WTC11 (cell line): ENCODE measurements around the gene ATF3. TPM values are rescaled to one million over a fixed set of nuclear protein-coding genes. Genes with fewer than 3 reads are reported as not detected.

ENCODE experiments used
- ATAC-seq: fragments of 200-7000 bp; cut with Tn5 transposase; 2 replicates; pipeline ENCODE4 v1.10.0; 2021; ENCODE audit warnings: mild to moderate bottlenecking, moderate library complexity
- CTCF ChIA-PET: fragments of 300-600 bp; sonication (Branson Sonifier 250); formaldehyde crosslinking; loops from one replicate; lab custom pipeline; 2021; ENCODE audit warnings: antibody characterized with exemption; lab: Charles Lee
- POLR2A ChIA-PET: fragments of 350-600 bp; sonication (Branson Sonifier 250); formaldehyde crosslinking; loops from one replicate; lab custom pipeline; 2021; ENCODE audit warnings: antibody characterized with exemption; lab: Charles Lee
- DNase-seq: peaks from one replicate; pipeline ENCODE4 v3.0.0; 2021; ENCODE audit warnings: low spot score
- H3K27ac Mint-ChIP-seq: 2 replicates; pipeline ENCODE4 v1.8.0; 2021; ENCODE audit warnings: mixed read lengths
- H3K27me3 Mint-ChIP-seq: 2 replicates; pipeline ENCODE4 v1.8.0; 2021; ENCODE audit warnings: low read depth, mild to moderate bottlenecking, moderate library complexity, mixed read lengths
- H3K36me3 Mint-ChIP-seq: 2 replicates; pipeline ENCODE4 v1.8.0; 2021; ENCODE audit warnings: mixed read lengths
- H3K4me1 Mint-ChIP-seq: 2 replicates; pipeline ENCODE4 v1.8.0; 2022; ENCODE audit warnings: mixed read lengths
- H3K4me3 Mint-ChIP-seq: 2 replicates; pipeline ENCODE4 v1.8.0; 2021; ENCODE audit warnings: mild to moderate bottlenecking, moderate library complexity, mixed read lengths
- H3K9me3 Mint-ChIP-seq: 2 replicates; pipeline ENCODE4 v1.8.0; 2021; ENCODE audit warnings: mixed read lengths
- CREM ChIP-seq: sonication (generic); formaldehyde crosslinking; IDR thresholded peaks from 2 replicates; pipeline ENCODE4 v1.8.1; 2022; ENCODE audit warnings: mild to moderate bottlenecking, missing genetic modification reagents, moderate library complexity
- FOXK1 ChIP-seq: sonication (generic); formaldehyde crosslinking; IDR thresholded peaks from 2 replicates; pipeline ENCODE4 v1.8.0; 2022; ENCODE audit warnings: mild to moderate bottlenecking, moderate library complexity, missing genetic modification reagents
- OVOL2 ChIP-seq: fragments of 250-450 bp; sonication (Bioruptor Pico); IDR thresholded peaks from 2 replicates; pipeline ENCODE4 v1.9.0; 2021; ENCODE audit warnings: mild to moderate bottlenecking, borderline replicate concordance
- ZBTB21 ChIP-seq: sonication (generic); formaldehyde crosslinking; IDR thresholded peaks from 2 replicates; pipeline ENCODE4 v1.8.1; 2023; ENCODE audit warnings: mild to moderate bottlenecking, missing genetic modification reagents, borderline replicate concordance
- total RNA-seq: library from RNA; stranded (reverse); gene quantifications from 3 replicates; pipeline ENCODE4 v1.2.3, GENCODE V29; 2021
- TF ChIP-seq, protein P1 (sequence below): sonication (generic); formaldehyde crosslinking; IDR thresholded peaks from 2 replicates; pipeline ENCODE4 v1.8.1; 2022; ENCODE audit warnings: low read depth, mild to moderate bottlenecking, moderate library complexity, missing genetic modification reagents, borderline replicate concordance
- TF ChIP-seq, protein P2 (sequence below): fragments of 250-450 bp; sonication (Bioruptor Pico); IDR thresholded peaks from 2 replicates; pipeline ENCODE4 v2.1.2; 2022; ENCODE audit warnings: mild to moderate bottlenecking, moderate library complexity
- TF ChIP-seq, protein P3 (sequence below): sonication (generic); formaldehyde crosslinking; IDR thresholded peaks from 2 replicates; pipeline ENCODE4 v1.8.0; 2022; ENCODE audit warnings: mild to moderate bottlenecking, missing genetic modification reagents
- TF ChIP-seq, protein P4 (sequence below): fragments of 200-600 bp; IDR thresholded peaks from 2 replicates; pipeline ENCODE4 v1.8.0; 2022; ENCODE audit warnings: antibody characterized with exemption
- TF ChIP-seq, protein P5 (sequence below): sonication (generic); formaldehyde crosslinking; IDR thresholded peaks from 2 replicates; pipeline ENCODE4 v1.8.1; 2023; ENCODE audit warnings: mild to moderate bottlenecking, missing genetic modification reagents, borderline replicate concordance
- TF ChIP-seq, protein P6 (sequence below): sonication (generic); formaldehyde crosslinking; IDR thresholded peaks from 2 replicates; pipeline ENCODE4 v1.8.1; 2023; ENCODE audit warnings: mild to moderate bottlenecking, missing genetic modification reagents
- TF ChIP-seq, protein P7 (sequence below): sonication (generic); formaldehyde crosslinking; IDR thresholded peaks from 2 replicates; pipeline ENCODE4 v1.8.0; 2022; ENCODE audit warnings: mild to moderate bottlenecking, missing genetic modification reagents
- TF ChIP-seq, protein P8 (sequence below): sonication (generic); formaldehyde crosslinking; IDR thresholded peaks from 2 replicates; pipeline ENCODE4 v1.8.1; 2023; ENCODE audit warnings: mild to moderate bottlenecking, missing genetic modification reagents, moderate library complexity

ATF3 gene
- total RNA-seq, 1 experiment from 2014 or later = 19.4 TPM

DNA sequence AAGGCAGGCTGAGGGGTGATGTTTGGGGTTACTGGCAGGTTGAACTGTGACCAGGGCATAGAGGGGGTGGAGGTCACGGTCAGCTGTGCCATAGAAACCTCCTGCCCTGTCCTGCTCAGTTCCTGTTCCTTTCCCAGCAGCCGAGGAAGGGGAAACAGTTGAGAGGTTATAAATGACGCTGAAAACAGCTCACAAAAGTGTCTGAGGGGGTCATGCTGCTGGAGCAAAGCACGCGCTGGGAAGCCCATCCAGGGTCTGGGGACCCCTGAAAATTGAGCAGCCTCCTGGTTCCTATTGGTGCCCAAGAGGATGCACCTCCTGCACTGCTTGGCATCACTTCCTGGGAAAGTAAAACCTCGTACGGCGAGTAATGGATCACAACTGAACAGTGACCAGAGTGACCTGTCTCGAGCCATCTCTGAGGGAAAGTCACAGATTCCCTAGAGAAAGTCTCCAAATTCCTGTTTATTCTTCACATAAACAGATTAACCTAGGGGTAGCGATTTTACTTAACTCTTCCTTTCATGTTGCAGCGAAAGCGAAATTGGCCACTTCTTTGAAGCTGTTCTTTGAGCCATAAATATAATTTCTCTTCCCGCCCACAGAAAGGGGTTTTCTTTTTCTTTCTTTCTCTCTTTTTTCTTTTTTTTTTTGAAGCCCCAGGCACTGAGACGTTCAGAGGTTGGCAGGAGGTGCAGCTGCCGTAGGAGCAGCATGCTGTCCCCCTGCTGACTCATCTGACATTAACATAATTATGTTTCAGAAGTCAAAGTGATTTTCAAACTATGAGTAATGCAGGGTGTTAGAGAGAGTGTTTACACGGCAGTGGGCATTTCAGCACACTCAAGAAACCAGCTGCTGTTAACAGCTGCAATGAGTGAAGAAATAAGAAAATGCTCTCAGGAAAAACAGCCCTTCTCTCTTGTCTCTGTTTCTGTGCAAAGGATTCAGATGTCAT, 41.8 kb upstream of the ATF3 start:
- H3K4me3 Mint-ChIP-seq = no peak overlapping the region
- peaks cover 14% of the 10 kb centered on the region for H3K4me1 Mint-ChIP-seq
- CTCF ChIA-PET = interaction anchor here (1.0 to 1.7 kb wide), 4 partner anchors 15 to 111 kb away, joined by 3 to 9 read pairs (median 4); no protein-coding TSS in a partner anchor
- H3K9me3 Mint-ChIP-seq = peaks cover 9% of the 10 kb centered on the region; the same call in 1 of the 2 replicates
- no peaks in the 10 kb centered on the region; the same call in 1 of the 2 replicates for H3K27me3 Mint-ChIP-seq
- H3K36me3 Mint-ChIP-seq = no peaks in the 10 kb centered on the region
- no peak for DNase-seq
- H3K27ac Mint-ChIP-seq = no peak overlapping the region
- no peak for TF ChIP-seq ZBTB21 (CRISPR knock-in tag)
- no peak for TF ChIP-seq CREM
- TF ChIP-seq FOXK1 = no peak
- TF ChIP-seq, protein P1, sequence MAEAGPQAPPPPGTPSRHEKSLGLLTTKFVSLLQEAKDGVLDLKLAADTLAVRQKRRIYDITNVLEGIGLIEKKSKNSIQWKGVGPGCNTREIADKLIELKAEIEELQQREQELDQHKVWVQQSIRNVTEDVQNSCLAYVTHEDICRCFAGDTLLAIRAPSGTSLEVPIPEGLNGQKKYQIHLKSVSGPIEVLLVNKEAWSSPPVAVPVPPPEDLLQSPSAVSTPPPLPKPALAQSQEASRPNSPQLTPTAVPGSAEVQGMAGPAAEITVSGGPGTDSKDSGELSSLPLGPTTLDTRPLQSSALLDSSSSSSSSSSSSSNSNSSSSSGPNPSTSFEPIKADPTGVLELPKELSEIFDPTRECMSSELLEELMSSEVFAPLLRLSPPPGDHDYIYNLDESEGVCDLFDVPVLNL (CRISPR knock-in tag) = no peak
- TF ChIP-seq, protein P2, sequence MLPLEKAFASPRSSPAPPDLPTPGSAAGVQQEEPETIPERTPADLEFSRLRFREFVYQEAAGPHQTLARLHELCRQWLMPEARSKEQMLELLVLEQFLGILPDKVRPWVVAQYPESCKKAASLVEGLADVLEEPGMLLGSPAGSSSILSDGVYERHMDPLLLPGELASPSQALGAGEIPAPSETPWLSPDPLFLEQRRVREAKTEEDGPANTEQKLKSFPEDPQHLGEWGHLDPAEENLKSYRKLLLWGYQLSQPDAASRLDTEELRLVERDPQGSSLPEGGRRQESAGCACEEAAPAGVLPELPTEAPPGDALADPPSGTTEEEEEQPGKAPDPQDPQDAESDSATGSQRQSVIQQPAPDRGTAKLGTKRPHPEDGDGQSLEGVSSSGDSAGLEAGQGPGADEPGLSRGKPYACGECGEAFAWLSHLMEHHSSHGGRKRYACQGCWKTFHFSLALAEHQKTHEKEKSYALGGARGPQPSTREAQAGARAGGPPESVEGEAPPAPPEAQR = no peak
- TF ChIP-seq, all 79 proteins: peak for 0
- no peak for ATAC-seq
- POLR2A ChIA-PET = interaction anchor here (0.8 to 1.8 kb wide), 2 partner anchors 13 to 42 kb away, joined by 3 to 5 read pairs; partner anchors contain the start of gene ATF3

DNA sequence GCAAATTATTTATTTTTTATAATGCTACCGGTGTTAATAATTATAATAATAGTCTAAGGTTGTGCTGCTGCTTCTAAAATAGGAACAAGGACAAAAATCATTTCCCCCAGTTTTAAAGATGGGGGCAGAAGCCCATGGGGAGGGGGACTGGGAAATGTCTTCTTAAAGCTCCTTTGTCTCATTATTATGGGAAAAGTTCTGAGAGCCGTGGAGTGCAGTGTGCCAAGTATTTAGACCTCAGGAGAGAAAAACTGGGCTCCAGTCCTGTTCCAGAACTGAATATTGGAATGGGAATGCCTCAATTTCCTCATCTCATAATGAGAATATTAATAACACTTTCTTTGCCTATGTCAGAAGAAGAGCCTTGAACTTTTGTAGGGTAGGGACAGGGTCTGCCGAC, 40.9 kb upstream of the ATF3 start:
- H3K36me3 Mint-ChIP-seq = no peaks in the 10 kb centered on the region
- H3K9me3 Mint-ChIP-seq = peaks cover 5% of the 10 kb centered on the region; the same call in 1 of the 2 replicates
- DNase-seq (no peak), ATAC-seq (no peak)
- H3K27me3 Mint-ChIP-seq = no peaks in the 10 kb centered on the region; the same call in 1 of the 2 replicates
- POLR2A ChIA-PET = interaction anchor here (1.8 kb wide), 1 partner anchor 41 kb away, joined by 5 read pairs; the partner anchor contains the start of gene ATF3
- no peak overlapping the region for H3K4me3 Mint-ChIP-seq
- no peak for TF ChIP-seq FOXK1
- no peak for TF ChIP-seq OVOL2 (CRISPR knock-in tag)
- H3K27ac Mint-ChIP-seq = no peak overlapping the region
- CTCF ChIA-PET = interaction anchor here (1.0 to 1.7 kb wide), 4 partner anchors 14 to 112 kb away, joined by 3 to 9 read pairs (median 4); no protein-coding TSS in a partner anchor
- H3K4me1 Mint-ChIP-seq = peaks cover 14% of the 10 kb centered on the region

DNA sequence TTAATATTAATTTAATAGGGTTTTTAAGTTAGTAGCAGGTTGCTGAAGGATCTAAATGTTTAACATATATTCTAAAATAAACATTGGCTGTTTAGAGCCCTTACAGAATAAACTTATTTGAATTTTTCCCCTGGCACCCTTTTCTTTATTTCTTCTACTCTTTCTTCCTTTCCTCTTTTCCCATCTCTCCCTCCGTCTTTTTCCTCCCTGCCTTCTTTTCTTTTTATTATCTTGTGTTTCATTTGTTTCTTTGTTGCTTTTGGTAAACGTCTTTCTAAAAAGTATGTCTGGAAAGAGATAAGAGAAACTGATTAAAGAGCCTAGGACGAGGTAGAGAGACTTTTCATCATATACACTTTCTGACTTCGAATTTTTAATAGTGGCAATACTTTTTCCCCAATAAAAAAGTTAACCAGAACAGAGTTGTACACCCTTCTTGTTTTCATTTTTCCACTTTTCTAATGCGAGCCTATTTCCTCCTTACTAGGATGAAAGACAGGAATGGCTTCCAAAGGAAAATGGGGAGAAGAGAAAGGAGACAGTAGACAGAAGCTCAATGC, 39.5 kb upstream of the ATF3 start:
- H3K27me3 Mint-ChIP-seq = no peaks in the 10 kb centered on the region; the same call in 1 of the 2 replicates
- H3K4me3 Mint-ChIP-seq = no peak overlapping the region
- no peak overlapping the region for H3K27ac Mint-ChIP-seq
- ChIA-PET CTCF (interaction anchor here (1.3 kb wide), 1 partner anchor 92 kb away, joined by 4 read pairs; no protein-coding TSS in a partner anchor), POLR2A (interaction anchor here (0.7 kb wide), 1 partner anchor 218 kb away, joined by 3 read pairs; no protein-coding TSS in a partner anchor)
- no peak for DNase-seq
- peaks cover 14% of the 10 kb centered on the region for H3K4me1 Mint-ChIP-seq
- no peak for ATAC-seq
- H3K9me3 Mint-ChIP-seq = no peaks in the 10 kb centered on the region
- no peaks in the 10 kb centered on the region for H3K36me3 Mint-ChIP-seq
- TF ChIP-seq, protein P3, sequence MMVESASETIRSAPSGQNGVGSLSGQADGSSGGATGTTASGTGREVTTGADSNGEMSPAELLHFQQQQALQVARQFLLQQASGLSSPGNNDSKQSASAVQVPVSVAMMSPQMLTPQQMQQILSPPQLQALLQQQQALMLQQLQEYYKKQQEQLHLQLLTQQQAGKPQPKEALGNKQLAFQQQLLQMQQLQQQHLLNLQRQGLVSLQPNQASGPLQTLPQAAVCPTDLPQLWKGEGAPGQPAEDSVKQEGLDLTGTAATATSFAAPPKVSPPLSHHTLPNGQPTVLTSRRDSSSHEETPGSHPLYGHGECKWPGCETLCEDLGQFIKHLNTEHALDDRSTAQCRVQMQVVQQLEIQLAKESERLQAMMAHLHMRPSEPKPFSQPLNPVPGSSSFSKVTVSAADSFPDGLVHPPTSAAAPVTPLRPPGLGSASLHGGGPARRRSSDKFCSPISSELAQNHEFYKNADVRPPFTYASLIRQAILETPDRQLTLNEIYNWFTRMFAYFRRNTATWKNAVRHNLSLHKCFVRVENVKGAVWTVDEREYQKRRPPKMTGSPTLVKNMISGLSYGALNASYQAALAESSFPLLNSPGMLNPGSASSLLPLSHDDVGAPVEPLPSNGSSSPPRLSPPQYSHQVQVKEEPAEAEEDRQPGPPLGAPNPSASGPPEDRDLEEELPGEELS (CRISPR knock-in tag) = no peak
- TF ChIP-seq, protein P4, sequence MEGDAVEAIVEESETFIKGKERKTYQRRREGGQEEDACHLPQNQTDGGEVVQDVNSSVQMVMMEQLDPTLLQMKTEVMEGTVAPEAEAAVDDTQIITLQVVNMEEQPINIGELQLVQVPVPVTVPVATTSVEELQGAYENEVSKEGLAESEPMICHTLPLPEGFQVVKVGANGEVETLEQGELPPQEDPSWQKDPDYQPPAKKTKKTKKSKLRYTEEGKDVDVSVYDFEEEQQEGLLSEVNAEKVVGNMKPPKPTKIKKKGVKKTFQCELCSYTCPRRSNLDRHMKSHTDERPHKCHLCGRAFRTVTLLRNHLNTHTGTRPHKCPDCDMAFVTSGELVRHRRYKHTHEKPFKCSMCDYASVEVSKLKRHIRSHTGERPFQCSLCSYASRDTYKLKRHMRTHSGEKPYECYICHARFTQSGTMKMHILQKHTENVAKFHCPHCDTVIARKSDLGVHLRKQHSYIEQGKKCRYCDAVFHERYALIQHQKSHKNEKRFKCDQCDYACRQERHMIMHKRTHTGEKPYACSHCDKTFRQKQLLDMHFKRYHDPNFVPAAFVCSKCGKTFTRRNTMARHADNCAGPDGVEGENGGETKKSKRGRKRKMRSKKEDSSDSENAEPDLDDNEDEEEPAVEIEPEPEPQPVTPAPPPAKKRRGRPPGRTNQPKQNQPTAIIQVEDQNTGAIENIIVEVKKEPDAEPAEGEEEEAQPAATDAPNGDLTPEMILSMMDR = no peak
- TF ChIP-seq, protein P5, sequence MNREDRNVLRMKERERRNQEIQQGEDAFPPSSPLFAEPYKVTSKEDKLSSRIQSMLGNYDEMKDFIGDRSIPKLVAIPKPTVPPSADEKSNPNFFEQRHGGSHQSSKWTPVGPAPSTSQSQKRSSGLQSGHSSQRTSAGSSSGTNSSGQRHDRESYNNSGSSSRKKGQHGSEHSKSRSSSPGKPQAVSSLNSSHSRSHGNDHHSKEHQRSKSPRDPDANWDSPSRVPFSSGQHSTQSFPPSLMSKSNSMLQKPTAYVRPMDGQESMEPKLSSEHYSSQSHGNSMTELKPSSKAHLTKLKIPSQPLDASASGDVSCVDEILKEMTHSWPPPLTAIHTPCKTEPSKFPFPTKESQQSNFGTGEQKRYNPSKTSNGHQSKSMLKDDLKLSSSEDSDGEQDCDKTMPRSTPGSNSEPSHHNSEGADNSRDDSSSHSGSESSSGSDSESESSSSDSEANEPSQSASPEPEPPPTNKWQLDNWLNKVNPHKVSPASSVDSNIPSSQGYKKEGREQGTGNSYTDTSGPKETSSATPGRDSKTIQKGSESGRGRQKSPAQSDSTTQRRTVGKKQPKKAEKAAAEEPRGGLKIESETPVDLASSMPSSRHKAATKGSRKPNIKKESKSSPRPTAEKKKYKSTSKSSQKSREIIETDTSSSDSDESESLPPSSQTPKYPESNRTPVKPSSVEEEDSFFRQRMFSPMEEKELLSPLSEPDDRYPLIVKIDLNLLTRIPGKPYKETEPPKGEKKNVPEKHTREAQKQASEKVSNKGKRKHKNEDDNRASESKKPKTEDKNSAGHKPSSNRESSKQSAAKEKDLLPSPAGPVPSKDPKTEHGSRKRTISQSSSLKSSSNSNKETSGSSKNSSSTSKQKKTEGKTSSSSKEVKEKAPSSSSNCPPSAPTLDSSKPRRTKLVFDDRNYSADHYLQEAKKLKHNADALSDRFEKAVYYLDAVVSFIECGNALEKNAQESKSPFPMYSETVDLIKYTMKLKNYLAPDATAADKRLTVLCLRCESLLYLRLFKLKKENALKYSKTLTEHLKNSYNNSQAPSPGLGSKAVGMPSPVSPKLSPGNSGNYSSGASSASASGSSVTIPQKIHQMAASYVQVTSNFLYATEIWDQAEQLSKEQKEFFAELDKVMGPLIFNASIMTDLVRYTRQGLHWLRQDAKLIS = no peak
- TF ChIP-seq, protein P6, sequence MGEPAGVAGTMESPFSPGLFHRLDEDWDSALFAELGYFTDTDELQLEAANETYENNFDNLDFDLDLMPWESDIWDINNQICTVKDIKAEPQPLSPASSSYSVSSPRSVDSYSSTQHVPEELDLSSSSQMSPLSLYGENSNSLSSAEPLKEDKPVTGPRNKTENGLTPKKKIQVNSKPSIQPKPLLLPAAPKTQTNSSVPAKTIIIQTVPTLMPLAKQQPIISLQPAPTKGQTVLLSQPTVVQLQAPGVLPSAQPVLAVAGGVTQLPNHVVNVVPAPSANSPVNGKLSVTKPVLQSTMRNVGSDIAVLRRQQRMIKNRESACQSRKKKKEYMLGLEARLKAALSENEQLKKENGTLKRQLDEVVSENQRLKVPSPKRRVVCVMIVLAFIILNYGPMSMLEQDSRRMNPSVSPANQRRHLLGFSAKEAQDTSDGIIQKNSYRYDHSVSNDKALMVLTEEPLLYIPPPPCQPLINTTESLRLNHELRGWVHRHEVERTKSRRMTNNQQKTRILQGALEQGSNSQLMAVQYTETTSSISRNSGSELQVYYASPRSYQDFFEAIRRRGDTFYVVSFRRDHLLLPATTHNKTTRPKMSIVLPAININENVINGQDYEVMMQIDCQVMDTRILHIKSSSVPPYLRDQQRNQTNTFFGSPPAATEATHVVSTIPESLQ (CRISPR knock-in tag) = no peak
- TF ChIP-seq, protein P7, sequence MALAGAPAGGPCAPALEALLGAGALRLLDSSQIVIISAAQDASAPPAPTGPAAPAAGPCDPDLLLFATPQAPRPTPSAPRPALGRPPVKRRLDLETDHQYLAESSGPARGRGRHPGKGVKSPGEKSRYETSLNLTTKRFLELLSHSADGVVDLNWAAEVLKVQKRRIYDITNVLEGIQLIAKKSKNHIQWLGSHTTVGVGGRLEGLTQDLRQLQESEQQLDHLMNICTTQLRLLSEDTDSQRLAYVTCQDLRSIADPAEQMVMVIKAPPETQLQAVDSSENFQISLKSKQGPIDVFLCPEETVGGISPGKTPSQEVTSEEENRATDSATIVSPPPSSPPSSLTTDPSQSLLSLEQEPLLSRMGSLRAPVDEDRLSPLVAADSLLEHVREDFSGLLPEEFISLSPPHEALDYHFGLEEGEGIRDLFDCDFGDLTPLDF (CRISPR knock-in tag) = no peak
- TF ChIP-seq, protein P8, sequence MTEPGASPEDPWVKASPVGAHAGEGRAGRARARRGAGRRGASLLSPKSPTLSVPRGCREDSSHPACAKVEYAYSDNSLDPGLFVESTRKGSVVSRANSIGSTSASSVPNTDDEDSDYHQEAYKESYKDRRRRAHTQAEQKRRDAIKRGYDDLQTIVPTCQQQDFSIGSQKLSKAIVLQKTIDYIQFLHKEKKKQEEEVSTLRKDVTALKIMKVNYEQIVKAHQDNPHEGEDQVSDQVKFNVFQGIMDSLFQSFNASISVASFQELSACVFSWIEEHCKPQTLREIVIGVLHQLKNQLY (CRISPR knock-in tag) = no peak
